Measurements from ENCODE around the gene TUBD1.
"Not testable (repeated sequence)": the region's sequence is repeated elsewhere in the genome, so short reads cannot be mapped to it uniquely, and the experiment has no call there.

The TUBD1 gene

GRCh38 chr17:59832883-59833379 is 59.8 kb downstream of the TUBD1 start:
- H3K27me3 ChIP-seq (ENCODE audit: control insufficient read depth in 1 of 2, insufficient read depth in 2 of 2, low read length in 2 of 2), result no peaks in the 10 kb centered on the region
- H3K27ac ChIP-seq (ENCODE audit: low read length), result no peak overlapping the region
- H3K4me1 ChIP-seq (ENCODE audit: control insufficient read depth, insufficient read depth, low read length), result peaks cover 21% of the 10 kb centered on the region
- H3K9ac ChIP-seq (ENCODE audit: low read length in 2 of 2), result no peak overlapping the region
- H3K36me3 ChIP-seq (ENCODE audit: control insufficient read depth in 2 of 2, insufficient read depth in 2 of 2, low read length in 2 of 2), result no peaks in the 10 kb centered on the region
- H3K9me3 ChIP-seq (ENCODE audit: control insufficient read depth in 2 of 2, low read length in 2 of 2), result no peaks in the 10 kb centered on the region
- no peak overlapping the region for H3K4me3 ChIP-seq (ENCODE audit: low read length in 2 of 2)

GRCh38 chr17:59830846-59831486 is 61.8 kb downstream of the TUBD1 start:
- Histone ChIP-seq H3K36me3 (ENCODE audit: control insufficient read depth in 2 of 2, insufficient read depth in 2 of 2, low read length in 2 of 2) (no peaks in the 10 kb centered on the region), H3K27ac (ENCODE audit: low read length) (peak overlapping the region; percentile 49), H3K9me3 (ENCODE audit: control insufficient read depth in 2 of 2, low read length in 2 of 2) (no peaks in the 10 kb centered on the region), H3K9ac (ENCODE audit: low read length in 2 of 2) (peak overlapping the region in 1 of 2 donors; percentile 51), H3K4me1 (ENCODE audit: control insufficient read depth, insufficient read depth, low read length) (peaks cover 16% of the 10 kb centered on the region), H3K4me3 (ENCODE audit: low read length in 2 of 2) (no peak overlapping the region), H3K27me3 (ENCODE audit: control insufficient read depth in 1 of 2, insufficient read depth in 2 of 2, low read length in 2 of 2) (no peaks in the 10 kb centered on the region)

- Histone ChIP-seq H3K9me3 (ENCODE audit: control insufficient read depth in 2 of 2, low read length in 2 of 2) (no peaks in the 10 kb centered on the region), H3K4me3 (ENCODE audit: low read length in 2 of 2) (no peak overlapping the region), H3K27ac (ENCODE audit: low read length) (peak overlapping the region; percentile 37), H3K9ac (ENCODE audit: low read length in 2 of 2) (peak overlapping the region in 1 of 2 donors; percentile 51), H3K27me3 (ENCODE audit: control insufficient read depth in 1 of 2, insufficient read depth in 2 of 2, low read length in 2 of 2) (no peaks in the 10 kb centered on the region), H3K36me3 (ENCODE audit: control insufficient read depth in 2 of 2, insufficient read depth in 2 of 2, low read length in 2 of 2) (no peaks in the 10 kb centered on the region), H3K4me1 (ENCODE audit: control insufficient read depth, insufficient read depth, low read length) (peaks cover 20% of the 10 kb centered on the region)
Measured at GRCh38 chr17:59830007-59830630, 62.6 kb downstream of the TUBD1 start.

GRCh38 chr17:59829217-59830006 is 63.3 kb downstream of the TUBD1 start:
- Histone ChIP-seq H3K9me3 (ENCODE audit: control insufficient read depth in 2 of 2, low read length in 2 of 2) (no peaks in the 10 kb centered on the region), H3K4me3 (ENCODE audit: low read length in 2 of 2) (no peak overlapping the region), H3K36me3 (ENCODE audit: control insufficient read depth in 2 of 2, insufficient read depth in 2 of 2, low read length in 2 of 2) (no peaks in the 10 kb centered on the region), H3K27me3 (ENCODE audit: control insufficient read depth in 1 of 2, insufficient read depth in 2 of 2, low read length in 2 of 2) (no peaks in the 10 kb centered on the region), H3K9ac (ENCODE audit: low read length in 2 of 2) (peak overlapping the region; percentile 3 to 51), H3K27ac (ENCODE audit: low read length) (peak overlapping the region; percentile 37), H3K4me1 (ENCODE audit: control insufficient read depth, insufficient read depth, low read length) (peaks cover 21% of the 10 kb centered on the region)

- H3K4me3 ChIP-seq (ENCODE audit: low read length in 2 of 2); H3K9me3 ChIP-seq (ENCODE audit: control insufficient read depth in 2 of 2, low read length in 2 of 2); H3K36me3 ChIP-seq (ENCODE audit: control insufficient read depth in 2 of 2, insufficient read depth in 2 of 2, low read length in 2 of 2); H3K27me3 ChIP-seq (ENCODE audit: control insufficient read depth in 1 of 2, insufficient read depth in 2 of 2, low read length in 2 of 2): not testable (repeated sequence)
- Histone ChIP-seq H3K9ac (ENCODE audit: low read length in 2 of 2) (peak overlapping the region; percentile 3 to 44), H3K4me1 (ENCODE audit: control insufficient read depth, insufficient read depth, low read length) (peaks cover 21% of the 10 kb centered on the region), H3K27ac (ENCODE audit: low read length) (peak overlapping the region; percentile 37)
Measured at GRCh38 chr17:59828819-59829216, 63.9 kb downstream of the TUBD1 start.

GRCh38 chr17:59828478-59828760 is 64.3 kb downstream of the TUBD1 start:
- Histone ChIP-seq H3K27ac (ENCODE audit: low read length) (peak overlapping the region; percentile 37), H3K36me3 (ENCODE audit: control insufficient read depth in 2 of 2, insufficient read depth in 2 of 2, low read length in 2 of 2) (no peaks in the 10 kb centered on the region), H3K4me3 (ENCODE audit: low read length in 2 of 2) (no peak overlapping the region), H3K9me3 (ENCODE audit: control insufficient read depth in 2 of 2, low read length in 2 of 2) (no peaks in the 10 kb centered on the region), H3K27me3 (ENCODE audit: control insufficient read depth in 1 of 2, insufficient read depth in 2 of 2, low read length in 2 of 2) (no peaks in the 10 kb centered on the region), H3K4me1 (ENCODE audit: control insufficient read depth, insufficient read depth, low read length) (peaks cover 21% of the 10 kb centered on the region), H3K9ac (ENCODE audit: low read length in 2 of 2) (peak overlapping the region in 1 of 2 donors; percentile 44)

- H3K9me3 ChIP-seq (ENCODE audit: control insufficient read depth in 2 of 2, low read length in 2 of 2), result no peaks in the 10 kb centered on the region
- no peak overlapping the region for H3K4me3 ChIP-seq (ENCODE audit: low read length in 2 of 2)
- peak overlapping the region in 1 of 2 donors; percentile 42 for H3K9ac ChIP-seq (ENCODE audit: low read length in 2 of 2)
- peak overlapping the region; percentile 37 for H3K27ac ChIP-seq (ENCODE audit: low read length)
- H3K36me3 ChIP-seq (ENCODE audit: control insufficient read depth in 2 of 2, insufficient read depth in 2 of 2, low read length in 2 of 2), result no peaks in the 10 kb centered on the region
- no peaks in the 10 kb centered on the region for H3K27me3 ChIP-seq (ENCODE audit: control insufficient read depth in 1 of 2, insufficient read depth in 2 of 2, low read length in 2 of 2)
- peaks cover 21% of the 10 kb centered on the region for H3K4me1 ChIP-seq (ENCODE audit: control insufficient read depth, insufficient read depth, low read length)
Measured at GRCh38 chr17:59827721-59828477, 64.8 kb downstream of the TUBD1 start.

- Histone ChIP-seq H3K9ac (ENCODE audit: low read length in 2 of 2) (peak overlapping the region in 1 of 2 donors; percentile 69), H3K27me3 (ENCODE audit: control insufficient read depth in 1 of 2, insufficient read depth in 2 of 2, low read length in 2 of 2) (no peaks in the 10 kb centered on the region), H3K9me3 (ENCODE audit: control insufficient read depth in 2 of 2, low read length in 2 of 2) (no peaks in the 10 kb centered on the region), H3K4me1 (ENCODE audit: control insufficient read depth, insufficient read depth, low read length) (peaks cover 21% of the 10 kb centered on the region), H3K36me3 (ENCODE audit: control insufficient read depth in 2 of 2, insufficient read depth in 2 of 2, low read length in 2 of 2) (no peaks in the 10 kb centered on the region), H3K27ac (ENCODE audit: low read length) (peak overlapping the region; percentile 82), H3K4me3 (ENCODE audit: low read length in 2 of 2) (no peak overlapping the region)
Measured at GRCh38 chr17:59826706-59827453, 65.9 kb downstream of the TUBD1 start.

GRCh38 chr17:59825533-59826322 is 67.0 kb downstream of the TUBD1 start:
- no peak overlapping the region for H3K4me3 ChIP-seq (ENCODE audit: low read length in 2 of 2)
- peaks cover 16% of the 10 kb centered on the region for H3K4me1 ChIP-seq (ENCODE audit: control insufficient read depth, insufficient read depth, low read length)
- peak overlapping the region; percentile 22 to 69 for H3K9ac ChIP-seq (ENCODE audit: low read length in 2 of 2)
- H3K9me3 ChIP-seq (ENCODE audit: control insufficient read depth in 2 of 2, low read length in 2 of 2), result no peaks in the 10 kb centered on the region
- no peaks in the 10 kb centered on the region for H3K36me3 ChIP-seq (ENCODE audit: control insufficient read depth in 2 of 2, insufficient read depth in 2 of 2, low read length in 2 of 2)
- peak overlapping the region; percentile 82 for H3K27ac ChIP-seq (ENCODE audit: low read length)
- no peaks in the 10 kb centered on the region for H3K27me3 ChIP-seq (ENCODE audit: control insufficient read depth in 1 of 2, insufficient read depth in 2 of 2, low read length in 2 of 2)
